B cell (primary cell): ENCODE data around the gene USP12. TPM values are rescaled to one million over a fixed set of nuclear protein-coding genes. Genes with fewer than 3 reads are reported as not detected.
A peak's percentile ranks its signal among the peaks of the same experiment; 100 is the strongest.
"Not testable (repeated sequence)": the region's sequence is repeated elsewhere in the genome, so short reads cannot be mapped to it uniquely, and the experiment has no call there.

ENCODE experiments used
- ATAC-seq: fragments of 200-7000 bp; cut with Tn5 transposase; one replicate; pipeline ENCODE4 v1.10.0; 2021; ENCODE audit warnings: low read depth, mild to moderate bottlenecking, moderate number of reproducible peaks, moderate library complexity
- CTCF ChIA-PET: fragments of 350-600 bp; sonication (Branson Sonifier 250); formaldehyde crosslinking; loops from one replicate; lab custom pipeline; 2021; ENCODE audit warnings: antibody characterized with exemption, inconsistent platforms; lab: Charles Lee
- POLR2A ChIA-PET: fragments of 350-600 bp; sonication (Branson Sonifier 250); formaldehyde crosslinking; loops from one replicate; lab custom pipeline; 2021; ENCODE audit warnings: antibody characterized with exemption; lab: Charles Lee
- DNase-seq: peaks from one replicate; pipeline ENCODE4 v3.0.0; 2013
- H2AFZ ChIP-seq: 2 replicates; pipeline ENCODE4 v1.6.1; 2012; ENCODE audit warnings: mild to moderate bottlenecking, low read depth, low read length; ENCODE audit not compliant: insufficient read depth, poor library complexity, severe bottlenecking
- H3K27ac ChIP-seq, 2 donors: 1 replicate in 1 of 2; 2 replicates in 1 of 2; pipeline ENCODE4 v1.5.1; 2012 to 2013; ENCODE audit warnings: low read length in 2 of 2, mild to moderate bottlenecking in 2 of 2, moderate library complexity in 1 of 2
- H3K27me3 ChIP-seq, 4 experiments: fragments of 200-600 bp in 1 of 4; sonication (generic) in 1 of 4; replicated peaks in 1 of 4; 1 replicate in 2 of 4; 2 replicates in 2 of 4; pipeline versions ENCODE4 v1.6.1 to v1.7.0; 2013 to 2016; ENCODE audit warnings: low read length in 3 of 4, mild to moderate bottlenecking in 2 of 4, mixed read lengths in 1 of 4, moderate library complexity in 1 of 4; ENCODE audit not compliant: insufficient read depth in 4 of 4, control insufficient read depth in 3 of 4; ENCODE audit errors: control extremely low read depth in 1 of 4
- H3K36me3 ChIP-seq, 2 experiments: replicated peaks in 1 of 2; 1 replicate in 1 of 2; 2 replicates in 1 of 2; pipeline versions ENCODE4 v1.6.1 to v1.7.1; 2013; ENCODE audit warnings: low read length in 1 of 2; ENCODE audit not compliant: insufficient read depth in 2 of 2, control insufficient read depth in 1 of 2; ENCODE audit errors: control extremely low read depth in 1 of 2, extremely low read depth in 1 of 2
- H3K4me1 ChIP-seq, 2 donors: fragments of 200-600 bp in 1 of 2; sonication (generic) in 1 of 2; 1 replicate in 1 of 2; 2 replicates in 1 of 2; pipeline versions ENCODE4 v1.5.1 to v1.6.1; 2013 to 2017; ENCODE audit warnings: low read length in 2 of 2; ENCODE audit not compliant: control insufficient read depth in 2 of 2, insufficient read depth in 2 of 2
- H3K4me2 ChIP-seq: replicated peaks from 2 replicates; pipeline ENCODE3; 2012; ENCODE audit warnings: mild to moderate bottlenecking, low read depth, low read length; ENCODE audit not compliant: poor library complexity, severe bottlenecking
- H3K4me3 ChIP-seq, 5 experiments: fragments of 200-600 bp in 1 of 5; sonication (generic) in 1 of 5; 1 replicate in 3 of 5; 2 replicates in 2 of 5; pipeline versions ENCODE4 v1.5.1 to v1.7.0; 2011 to 2016; ENCODE audit warnings: low read length in 4 of 5, mild to moderate bottlenecking in 4 of 5, low read depth in 2 of 5, control low read depth in 1 of 5, moderate library complexity in 1 of 5; ENCODE audit not compliant: insufficient read depth in 1 of 5; ENCODE audit errors: control extremely low read depth in 1 of 5, extremely low read depth in 1 of 5
- H3K79me2 ChIP-seq: fragments of 200-600 bp; sonication (generic); one replicate; pipeline ENCODE4 v1.6.0; 2016; ENCODE audit warnings: low read length; ENCODE audit not compliant: control insufficient read depth, insufficient read depth
- H3K9ac ChIP-seq: fragments of 200-600 bp; sonication (generic); 2 replicates; pipeline ENCODE4 v1.6.1; 2017; ENCODE audit warnings: mild to moderate bottlenecking, low read length, moderate library complexity
- H3K9me3 ChIP-seq, 3 donors: one replicate each; pipeline versions ENCODE4 v1.6.1 to v1.7.1; 2013; ENCODE audit warnings: low read length in 2 of 3; ENCODE audit not compliant: control insufficient read depth in 2 of 3, insufficient read depth in 1 of 3; ENCODE audit errors: control extremely low read depth in 1 of 3
- H4K20me1 ChIP-seq: 2 replicates; pipeline ENCODE4 v1.6.0; 2012; ENCODE audit warnings: mild to moderate bottlenecking, low read length; ENCODE audit not compliant: insufficient read depth, control insufficient read depth, poor library complexity, severe bottlenecking
- H3K27ac Mint-ChIP-seq: one replicate; pipeline ENCODE4 v1.8.0; 2021; ENCODE audit warnings: mixed read lengths
- H3K27me3 Mint-ChIP-seq: one replicate; pipeline ENCODE4 v1.8.0; 2021; ENCODE audit warnings: mixed read lengths
- H3K4me1 Mint-ChIP-seq: one replicate; pipeline ENCODE4 v1.8.0; 2021; ENCODE audit warnings: mixed read lengths
- H3K4me3 Mint-ChIP-seq: one replicate; pipeline ENCODE4 v1.8.0; 2021; ENCODE audit warnings: mixed read lengths
- H3K9me3 Mint-ChIP-seq: one replicate; pipeline ENCODE4 v1.8.0; 2022; ENCODE audit warnings: mixed read lengths; ENCODE audit not compliant: insufficient read depth
- EZH2 ChIP-seq: IDR thresholded peaks from 2 replicates; pipeline ENCODE4 v1.6.1; 2012; ENCODE audit warnings: borderline replicate concordance, low read depth, mild to moderate bottlenecking, moderate library complexity, low read length; ENCODE audit not compliant: insufficient read depth, poor library complexity, severe bottlenecking
- WGBS: methylation state at CpG from one replicate; pipeline ENCODE4 v1.1.5; 2013; ENCODE audit warnings: missing lambda C conversion rate; ENCODE audit not compliant: insufficient coverage; 5-methylcytosine and 5-hydroxymethylcytosine counted together
- intact Hi-C: fragments of 100-400 bp; cut with micrococcal nuclease; formaldehyde crosslinking; loops from one replicate; pipeline ENCODE4 v1.10.0; 2022
- polyA minus RNA-seq: library from RNA; depleted of rRNA, polyadenylated mRNA; stranded (reverse); fragments of >200 nt; gene quantifications from 2 replicates; pipeline ENCODE4 v1.2.3, GENCODE V29; 2012
- polyA plus RNA-seq: library from polyadenylated mRNA; depleted of rRNA; stranded (reverse); fragments of >200 nt; gene quantifications from 2 replicates; pipeline ENCODE4 v1.2.3, GENCODE V29; 2012
- total RNA-seq, 2 donors: library from RNA; stranded (reverse); fragments of 120-200 nt in 1 of 2; gene quantifications; 1 replicate in 1 of 2; 2 replicates in 1 of 2; pipeline versions ENCODE4 v1.2.3 to v1.2.4, GENCODE V29; 2013 to 2022
- TF ChIP-seq, protein P1 (sequence below): fragments of 200-600 bp; IDR thresholded peaks from one replicate; pipeline ENCODE4 v1.8.0; 2022; ENCODE audit warnings: antibody characterized with exemption, mild to moderate bottlenecking

USP12 gene
- total RNA-seq (46.3 and 48.8 TPM in 2 replicates), polyA plus RNA-seq (21.7 and 30.3 TPM in 2 replicates), polyA minus RNA-seq (8.3 and 14.3 TPM in 2 replicates)
- total RNA-seq (2013): 38.1 TPM

- Histone ChIP-seq H3K36me3 (no peaks in the 10 kb centered on the region), H3K4me1 (peaks cover 40 to 48% of the 10 kb centered on the region in 2 donors), H3K27ac (peak within 1 kb of the TSS; percentile 92 to 94), H3K9ac (peak within 1 kb of the TSS; percentile 92), H3K4me3 (peak within 1 kb of the TSS; percentile 65 to 86 (median 83)), H3K9me3 (no peaks in the 10 kb centered on the region), H3K27me3 (no peaks in the 10 kb centered on the region), H4K20me1 (peaks cover 16% of the 10 kb centered on the region), H3K4me2 (peak within 1 kb of the TSS; percentile 85), H2AFZ (peak within 1 kb of the TSS; percentile 79), H3K79me2 (peaks cover 52% of the 10 kb centered on the region)
- DNase-seq (peak; percentile 70), ATAC-seq (peak; percentile 10)
- WGBS: under 1% methylated on average over 79 of the region's 88 CpGs
- TF ChIP-seq, protein P1, sequence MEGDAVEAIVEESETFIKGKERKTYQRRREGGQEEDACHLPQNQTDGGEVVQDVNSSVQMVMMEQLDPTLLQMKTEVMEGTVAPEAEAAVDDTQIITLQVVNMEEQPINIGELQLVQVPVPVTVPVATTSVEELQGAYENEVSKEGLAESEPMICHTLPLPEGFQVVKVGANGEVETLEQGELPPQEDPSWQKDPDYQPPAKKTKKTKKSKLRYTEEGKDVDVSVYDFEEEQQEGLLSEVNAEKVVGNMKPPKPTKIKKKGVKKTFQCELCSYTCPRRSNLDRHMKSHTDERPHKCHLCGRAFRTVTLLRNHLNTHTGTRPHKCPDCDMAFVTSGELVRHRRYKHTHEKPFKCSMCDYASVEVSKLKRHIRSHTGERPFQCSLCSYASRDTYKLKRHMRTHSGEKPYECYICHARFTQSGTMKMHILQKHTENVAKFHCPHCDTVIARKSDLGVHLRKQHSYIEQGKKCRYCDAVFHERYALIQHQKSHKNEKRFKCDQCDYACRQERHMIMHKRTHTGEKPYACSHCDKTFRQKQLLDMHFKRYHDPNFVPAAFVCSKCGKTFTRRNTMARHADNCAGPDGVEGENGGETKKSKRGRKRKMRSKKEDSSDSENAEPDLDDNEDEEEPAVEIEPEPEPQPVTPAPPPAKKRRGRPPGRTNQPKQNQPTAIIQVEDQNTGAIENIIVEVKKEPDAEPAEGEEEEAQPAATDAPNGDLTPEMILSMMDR: no peak
- no peak for TF ChIP-seq EZH2
- H3K27me3 Mint-ChIP-seq: no peaks in the 10 kb centered on the region
- POLR2A ChIA-PET: interaction anchor here (0.6 kb wide), 1 partner anchor 12 kb away, joined by 3 read pairs; no protein-coding TSS in a partner anchor
- intact Hi-C loops: loop anchor here (2.0 to 10.0 kb wide), 6 partner anchors 41 to 1884 kb away; partner anchors contain the start of genes CDK8, LNX2, MTMR6 and POLR1D
- peaks cover 65% of the 10 kb centered on the region for H3K4me1 Mint-ChIP-seq
- H3K27ac Mint-ChIP-seq: peak within 1 kb of the TSS; percentile 97
- H3K9me3 Mint-ChIP-seq: no peaks in the 10 kb centered on the region
- CTCF ChIA-PET: interaction anchor here (0.6 to 1.8 kb wide), 9 partner anchors 10 to 187 kb away, joined by 3 to 10 read pairs (median 4); no protein-coding TSS in a partner anchor
- peak within 1 kb of the TSS; percentile 96 for H3K4me3 Mint-ChIP-seq
These were observed at the start of gene USP12 for GRCh38 chr13:27171244-27171826. TSS of gene USP12 (minus strand) at chr13:27171811. CDS start at chr13:27171639, 172 bp downstream.

DNA sequence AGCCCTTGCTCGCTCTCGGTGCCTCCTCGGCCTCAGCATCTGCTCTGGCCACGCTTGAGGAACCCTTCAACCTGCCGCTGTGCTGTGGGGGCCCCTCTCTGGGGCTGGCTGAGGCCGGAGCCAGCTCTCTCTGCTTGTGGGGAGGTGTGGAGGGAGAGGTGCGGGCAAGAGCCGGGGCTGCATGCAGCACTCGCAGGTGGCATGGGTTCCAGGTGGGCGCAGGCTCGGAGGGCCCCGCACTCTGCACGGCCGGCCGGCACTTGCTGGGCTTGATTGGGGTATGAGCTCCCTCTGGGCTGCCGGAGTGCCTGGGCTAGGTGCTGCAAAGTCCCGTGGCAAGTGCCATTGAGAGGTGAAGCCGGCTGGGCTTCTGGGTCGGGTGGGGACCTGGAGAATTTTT lies 48.0 kb upstream of the USP12 start:
- H3K27ac ChIP-seq: no peak overlapping the region
- ChIA-PET CTCF (interaction anchor here (1.4 kb wide), 1 partner anchor 10 kb away, joined by 8 read pairs; no protein-coding TSS in a partner anchor), POLR2A (no interaction called here)
- DNase-seq (no peak), ATAC-seq (no peak)
- no peaks in the 10 kb centered on the region for H3K27me3 ChIP-seq
- peaks cover 15 to 20% of the 10 kb centered on the region in 2 donors for H3K4me1 ChIP-seq
- Mint-ChIP-seq H3K9me3 (no peaks in the 10 kb centered on the region), H3K4me3 (no peak overlapping the region), H3K27ac (no peak overlapping the region), H3K4me1 (peaks cover 35% of the 10 kb centered on the region), H3K27me3 (no peaks in the 10 kb centered on the region)
- TF ChIP-seq, protein P1: no peak
- TF ChIP-seq EZH2: no peak
- no peak overlapping the region for H3K4me2 ChIP-seq
- H4K20me1 ChIP-seq: no peaks in the 10 kb centered on the region
- H3K79me2 ChIP-seq: no peaks in the 10 kb centered on the region
- peaks cover 0 to 13% (median 0%) of the 10 kb centered on the region in 3 donors for H3K9me3 ChIP-seq
- WGBS: 96% methylated on average over 18 of the region's 19 CpGs
- intact Hi-C loops: no loop called here
- no peak overlapping the region for H2AFZ ChIP-seq
- no peak overlapping the region for H3K9ac ChIP-seq
- no peak overlapping the region for H3K4me3 ChIP-seq
- no peaks in the 10 kb centered on the region for H3K36me3 ChIP-seq

DNA sequence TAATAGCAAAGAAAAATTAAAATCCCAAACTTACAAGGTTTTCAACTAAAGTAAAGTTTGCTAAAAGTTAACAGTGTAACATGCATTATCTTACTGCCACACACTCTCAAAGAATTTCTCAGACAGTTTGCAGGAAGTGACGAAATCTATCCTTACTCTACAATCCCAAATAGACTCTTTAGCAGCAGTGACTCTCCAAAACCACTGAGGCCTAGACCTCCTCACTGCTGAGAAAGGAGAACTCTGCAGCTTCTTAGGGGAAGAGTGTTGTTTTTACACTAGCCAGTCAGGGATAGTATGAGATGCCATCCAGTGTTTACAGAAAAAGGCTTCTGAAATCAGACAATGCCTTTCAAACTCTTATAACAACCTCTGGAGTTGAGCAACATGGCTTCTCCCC lies 47.2 kb upstream of the USP12 start:
- H3K4me3 Mint-ChIP-seq, H3K9ac ChIP-seq, H3K9me3 Mint-ChIP-seq, POLR2A ChIA-PET, H3K27ac Mint-ChIP-seq, H4K20me1 ChIP-seq, H3K27me3 Mint-ChIP-seq, H3K27me3 ChIP-seq, H3K4me2 ChIP-seq, H3K4me3 ChIP-seq, H3K27ac ChIP-seq, H2AFZ ChIP-seq, CTCF ChIA-PET, intact Hi-C loops, H3K36me3 ChIP-seq, H3K79me2 ChIP-seq, ATAC-seq, DNase-seq: not testable (repeated sequence)
- peaks cover 33% of the 10 kb centered on the region for H3K4me1 Mint-ChIP-seq
- H3K4me1 ChIP-seq: peaks cover 15 to 20% of the 10 kb centered on the region in 2 donors
- H3K9me3 ChIP-seq: peaks cover 0 to 13% (median 0%) of the 10 kb centered on the region in 3 donors
- WGBS: no CpG with 5 or more reads among the region's 1 CpG
